RWPE1 (cell line): ENCODE results near the gene SIMC1.

Experiments used
- CTCF ChIA-PET: fragments of 350-600 bp; sonication (Branson Sonifier 250); formaldehyde crosslinking; extraction: SDS; loops from one replicate; lab custom pipeline; 2021; lab: Yijun Ruan, JAX
- POLR2A ChIA-PET: fragments of 400-600 bp; formaldehyde crosslinking; extraction: SDS; loops from one replicate; lab custom pipeline; 2020; ENCODE audit warnings: antibody characterized with exemption; ENCODE audit not compliant: low non-redundant PET; lab: Yijun Ruan, JAX
- DNase-seq: peaks from one replicate; pipeline ENCODE4 v3.0.0; 2012; ENCODE audit warnings: low spot score
- H3K27ac ChIP-seq: fragments of 450-650 bp; 2 replicates; pipeline ENCODE4 v1.5.1; 2017
- CTCF ChIP-seq: fragments of 450-650 bp; conservative IDR thresholded peaks from 2 replicates; pipeline ENCODE4 v1.5.1; 2017; ENCODE audit warnings: low read depth, mild to moderate bottlenecking

Gene SIMC1

GRCh38 chr5:176361437-176362232 is 123.4 kb downstream of the SIMC1 start, which contains the start of gene KIAA1191:
Gene KIAA1191, minus strand, starts transcription at chr5:176361764. Its CDS starts 2,256 bp downstream, at chr5:176359508.
- TF ChIP-seq CTCF: no peak
- H3K27ac ChIP-seq: peak within 1 kb of the TSS; percentile 76
- POLR2A ChIA-PET: interaction anchor here (0.5 to 1.3 kb wide), 6 partner anchors 10 to 557 kb away, joined by 3 to 6 read pairs (median 3); no protein-coding TSS in a partner anchor
- DNase-seq: peak; percentile 92
- CTCF ChIA-PET: interaction anchor here (0.5 to 2.0 kb wide), 7 partner anchors 10 to 750 kb away, joined by 3 to 8 read pairs (median 3); no protein-coding TSS in a partner anchor

DNA sequence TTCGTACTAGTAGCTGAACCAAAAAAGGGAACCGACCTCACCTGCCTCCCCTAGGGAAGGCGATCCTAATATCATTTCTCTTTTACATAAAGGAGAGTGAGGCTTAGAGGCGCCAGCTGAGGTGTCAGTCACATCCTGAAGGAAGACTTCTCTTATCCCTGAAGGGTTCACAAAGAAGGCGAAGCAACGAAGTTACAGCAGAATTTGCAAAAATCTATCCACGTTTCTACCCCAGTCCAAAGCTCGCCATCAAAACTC is 123.9 kb downstream of the SIMC1 start:
- TF ChIP-seq CTCF: no peak
- no peak for DNase-seq
- POLR2A ChIA-PET: interaction anchor here (0.5 to 1.3 kb wide), 4 partner anchors 9 to 31 kb away, joined by 3 to 6 read pairs (median 4); no protein-coding TSS in a partner anchor
- H3K27ac ChIP-seq: peak overlapping the region; percentile 76
- CTCF ChIA-PET: interaction anchor here (0.5 to 2.0 kb wide), 5 partner anchors 10 to 751 kb away, joined by 3 to 8 read pairs (median 3); no protein-coding TSS in a partner anchor

DNA sequence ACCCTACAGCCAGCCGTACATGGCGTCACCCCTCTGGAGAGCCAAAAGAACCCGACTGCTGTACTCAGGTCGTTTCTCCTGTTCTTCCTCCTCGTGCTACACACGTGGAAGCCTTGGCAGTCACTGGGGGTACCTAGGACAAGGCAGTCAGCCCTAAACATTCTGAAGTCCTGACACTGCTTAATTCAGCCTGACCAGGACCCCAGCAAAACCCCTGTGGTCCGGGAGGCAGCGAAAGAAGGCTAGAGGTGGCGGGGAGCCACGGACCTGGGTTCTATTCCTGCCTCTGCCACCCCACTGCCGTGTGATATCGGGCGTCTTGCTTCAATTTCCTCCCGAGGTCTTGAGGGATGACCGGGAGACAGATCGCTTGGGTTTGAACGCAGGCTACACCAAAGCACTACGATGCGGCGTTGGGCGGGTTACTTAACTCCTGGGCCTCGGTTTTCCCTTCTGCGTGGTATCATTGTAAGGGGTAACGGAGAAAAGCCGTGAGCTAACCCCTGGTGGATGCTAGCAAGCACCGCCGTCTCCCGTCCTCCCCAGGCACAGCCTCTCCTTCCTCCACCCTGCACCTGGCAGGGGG is 126.6 kb downstream of the SIMC1 start:
- no peak for DNase-seq
- ChIA-PET CTCF (no interaction called here), POLR2A (no interaction called here)
- TF ChIP-seq CTCF: no peak
- H3K27ac ChIP-seq: peak overlapping the region; percentile 79

DNA sequence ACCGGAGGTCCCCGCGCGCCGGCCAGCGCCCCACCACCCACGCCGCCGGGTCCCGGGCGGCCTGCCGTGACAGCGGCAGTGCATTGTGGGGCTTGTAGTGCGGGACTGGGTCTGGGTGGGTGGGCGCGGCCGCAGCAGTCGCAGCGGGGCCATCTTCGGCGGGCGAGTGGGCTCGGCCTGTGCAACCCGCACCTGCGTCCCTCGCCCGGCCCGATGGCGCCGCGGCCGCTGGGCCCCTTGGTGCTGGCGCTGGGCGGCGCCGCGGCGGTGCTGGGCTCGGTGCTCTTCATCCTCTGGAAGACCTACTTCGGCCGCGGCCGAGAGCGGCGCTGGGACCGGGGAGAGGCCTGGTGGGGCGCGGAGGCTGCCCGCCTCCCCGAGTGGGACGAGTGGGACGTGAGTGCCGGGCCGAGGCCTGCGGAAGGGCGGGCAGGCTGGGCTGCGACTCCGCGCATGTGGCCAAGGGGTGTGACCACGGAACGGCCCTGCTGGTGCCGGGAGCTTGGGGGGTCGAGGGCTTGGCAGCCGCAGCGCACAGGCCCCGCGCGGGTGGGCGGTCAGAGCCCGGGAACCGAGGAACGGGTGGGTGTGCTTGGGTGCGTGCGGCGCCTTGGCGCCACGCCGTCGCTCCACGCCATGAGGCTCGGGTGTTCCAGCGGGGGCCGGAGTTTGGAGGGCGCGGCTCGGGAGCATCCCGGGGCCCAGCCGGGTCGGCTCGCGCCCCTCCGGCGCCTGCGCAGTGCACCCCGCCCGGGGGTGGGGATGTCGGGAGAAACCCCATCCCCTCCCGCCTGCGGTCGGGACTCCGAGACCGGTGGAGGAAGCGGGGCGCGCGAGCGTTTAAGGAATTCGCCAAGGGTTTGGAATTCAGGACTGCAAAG is 127.4 kb downstream of the SIMC1 start, which contains the start of gene ARL10:
TSS of gene ARL10 (plus strand) at position 137 of the 881 bp plus-strand sequence. CDS start at position 214, 77 bp downstream.
- POLR2A ChIA-PET: no interaction called here
- DNase-seq: peak; percentile 41
- CTCF ChIA-PET: no interaction called here
- H3K27ac ChIP-seq: peak within 1 kb of the TSS; percentile 79
- no peak for TF ChIP-seq CTCF

DNA sequence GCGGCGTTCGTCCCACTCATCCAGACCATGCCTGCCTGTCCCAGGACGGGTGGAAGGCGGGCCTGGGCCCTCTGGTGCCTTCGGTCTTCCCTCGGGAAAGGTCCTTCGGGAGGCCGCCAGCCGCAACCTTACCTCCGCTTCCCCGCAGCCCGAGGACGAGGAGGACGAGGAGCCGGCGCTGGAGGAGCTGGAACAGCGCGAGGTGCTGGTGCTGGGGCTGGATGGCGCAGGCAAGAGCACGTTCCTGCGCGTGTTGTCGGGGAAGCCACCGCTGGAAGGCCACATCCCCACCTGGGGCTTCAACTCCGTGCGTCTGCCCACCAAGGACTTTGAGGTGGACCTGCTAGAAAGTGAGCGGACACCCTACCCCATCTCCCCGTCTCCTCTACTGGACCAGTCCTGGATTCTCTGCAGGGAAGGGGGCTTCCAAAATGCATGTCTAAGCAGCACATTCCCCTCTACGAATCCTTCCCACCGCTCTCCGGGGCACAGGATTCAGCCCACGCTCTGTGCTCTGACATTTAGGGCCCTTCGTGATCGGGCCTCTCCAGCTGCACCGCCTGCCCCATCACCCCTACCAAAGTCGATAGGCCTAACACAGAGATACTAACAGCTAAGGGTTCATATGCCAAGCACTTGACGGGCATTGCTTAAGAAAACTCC is 128.1 kb downstream of the SIMC1 start:
- TF ChIP-seq CTCF: no peak
- no peak for DNase-seq
- H3K27ac ChIP-seq: peak overlapping the region; percentile 79
- ChIA-PET POLR2A (no interaction called here), CTCF (no interaction called here)
